Measurements from ENCODE around the gene COL6A2.

COL6A2 gene

DNA sequence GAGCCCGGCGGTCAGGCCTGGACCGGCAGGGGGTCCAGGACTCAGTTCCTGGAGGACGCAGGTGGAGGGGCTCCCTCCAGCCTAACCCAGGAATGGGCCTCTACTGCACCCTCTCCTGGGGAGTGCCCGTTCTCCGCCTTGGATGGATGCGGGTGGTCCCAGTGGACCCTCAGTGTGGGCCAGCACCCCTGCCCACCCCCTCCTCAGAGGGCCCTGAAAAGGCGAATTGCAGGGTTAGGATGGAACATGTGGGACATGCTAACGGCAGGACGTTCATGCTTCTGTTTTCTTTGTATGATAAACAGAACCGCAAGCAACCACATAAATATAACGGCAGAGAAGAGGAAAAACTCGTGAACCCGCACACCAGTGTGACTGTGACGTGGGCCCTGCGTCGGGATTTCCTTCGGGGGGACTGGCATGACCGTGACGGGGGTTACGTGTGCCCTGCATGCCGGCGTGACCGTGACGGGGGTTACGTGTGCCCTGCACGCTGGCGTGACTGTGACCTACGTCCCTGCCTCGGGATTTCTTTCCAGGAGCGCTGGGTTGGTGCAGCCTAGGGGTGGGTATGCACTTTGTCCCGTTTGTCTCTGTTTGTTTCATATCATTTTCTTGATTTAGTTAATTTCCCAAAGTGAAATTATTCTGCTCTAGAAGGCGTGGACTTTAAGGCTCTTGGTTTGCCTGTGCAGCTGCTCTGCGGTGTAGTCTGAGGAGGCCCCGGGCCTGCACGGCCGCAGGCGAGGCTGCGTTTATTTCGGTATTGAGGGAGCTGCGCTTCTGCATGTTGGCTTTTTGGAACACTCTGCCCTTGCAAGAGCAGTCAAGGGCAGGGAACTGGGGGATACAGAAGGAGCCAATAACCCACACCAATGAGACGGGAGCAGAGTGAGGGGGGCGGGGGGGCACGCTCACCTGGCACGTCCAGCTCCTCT is 54.3 kb downstream of the COL6A2 start:
- Histone ChIP-seq H2BK120ac (ENCODE audit: low read depth, low read length) (no peak overlapping the region), H3K27ac (ENCODE audit: low read length, poor library complexity, severe bottlenecking) (no peak overlapping the region), H2AK5ac (ENCODE audit: low read length, severe bottlenecking) (no peak overlapping the region), H3K23ac (ENCODE audit: low read length in 2 of 2) (no peak overlapping the region), H2AFZ (ENCODE audit: low read depth, low read length) (no peak overlapping the region), H3K4me1 (ENCODE audit: control insufficient read depth, insufficient read depth, low read depth, low read length) (peaks cover 25% of the 10 kb centered on the region), H2BK12ac (ENCODE audit: low read length in 2 of 2) (no peak overlapping the region), H4K8ac (ENCODE audit: low read length) (no peak overlapping the region), H3K27me3 (ENCODE audit: control insufficient read depth in 1 of 2, insufficient read depth in 1 of 2, low read length in 2 of 2) (peaks cover 0 to 16% of the 10 kb centered on the region in 2 experiments), H4K91ac (ENCODE audit: low read length) (no peak overlapping the region), H3K4ac (ENCODE audit: low read depth in 1 of 2, low read length in 2 of 2) (peak overlapping the region in 1 of 2 experiments; percentile 5), H3K79me1 (replicated peaks; ENCODE audit: low read length, poor library complexity, severe bottlenecking) (no peaks in the 10 kb centered on the region), H3K36me3 (ENCODE audit: control insufficient read depth in 1 of 2, insufficient read depth in 2 of 2, low read depth in 1 of 2, low read length in 2 of 2) (peaks cover 4 to 8% of the 10 kb centered on the region in 2 experiments), H3K9me3 (ENCODE audit: control insufficient read depth, low read length) (no peaks in the 10 kb centered on the region), H2BK5ac (ENCODE audit: low read depth, low read length, poor library complexity, severe bottlenecking) (no peak overlapping the region), H3K18ac (ENCODE audit: low read depth in 1 of 2, low read length in 2 of 2) (no peak overlapping the region), H3K14ac (ENCODE audit: low read length in 2 of 2) (no peak overlapping the region), H2BK15ac (ENCODE audit: low read depth, poor library complexity, severe bottlenecking) (no peak overlapping the region), H3K4me3 (ENCODE audit: insufficient read depth in 1 of 2, low read depth in 1 of 2, low read length in 2 of 2) (no peak overlapping the region), H3K9ac (ENCODE audit: low read length) (peak overlapping the region; percentile 83), H3K4me2 (ENCODE audit: low read length, poor library complexity, severe bottlenecking) (no peak overlapping the region)
- DNase-seq = no peak
- WGBS = 94% methylated on average over 42 of the region's 45 CpGs

DNA sequence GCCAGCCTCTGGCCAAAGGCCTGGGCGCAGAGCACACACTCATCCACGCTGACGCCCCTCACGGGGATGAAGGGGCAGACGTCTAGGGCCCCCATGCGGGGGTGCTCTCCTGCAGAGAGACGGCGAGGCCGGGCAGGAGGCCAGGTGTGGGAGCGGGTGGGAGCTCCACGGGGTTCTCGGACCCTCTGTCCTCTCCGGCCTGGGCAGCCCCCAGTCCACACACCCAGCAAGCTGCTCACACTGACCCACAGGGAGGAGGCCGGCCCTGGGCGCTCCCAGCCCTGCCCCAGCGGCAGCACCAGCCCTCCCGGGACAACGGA is 55.0 kb downstream of the COL6A2 start:
- peak overlapping the region; percentile 6 for H3K4me2 ChIP-seq (ENCODE audit: low read length, poor library complexity, severe bottlenecking)

DNA sequence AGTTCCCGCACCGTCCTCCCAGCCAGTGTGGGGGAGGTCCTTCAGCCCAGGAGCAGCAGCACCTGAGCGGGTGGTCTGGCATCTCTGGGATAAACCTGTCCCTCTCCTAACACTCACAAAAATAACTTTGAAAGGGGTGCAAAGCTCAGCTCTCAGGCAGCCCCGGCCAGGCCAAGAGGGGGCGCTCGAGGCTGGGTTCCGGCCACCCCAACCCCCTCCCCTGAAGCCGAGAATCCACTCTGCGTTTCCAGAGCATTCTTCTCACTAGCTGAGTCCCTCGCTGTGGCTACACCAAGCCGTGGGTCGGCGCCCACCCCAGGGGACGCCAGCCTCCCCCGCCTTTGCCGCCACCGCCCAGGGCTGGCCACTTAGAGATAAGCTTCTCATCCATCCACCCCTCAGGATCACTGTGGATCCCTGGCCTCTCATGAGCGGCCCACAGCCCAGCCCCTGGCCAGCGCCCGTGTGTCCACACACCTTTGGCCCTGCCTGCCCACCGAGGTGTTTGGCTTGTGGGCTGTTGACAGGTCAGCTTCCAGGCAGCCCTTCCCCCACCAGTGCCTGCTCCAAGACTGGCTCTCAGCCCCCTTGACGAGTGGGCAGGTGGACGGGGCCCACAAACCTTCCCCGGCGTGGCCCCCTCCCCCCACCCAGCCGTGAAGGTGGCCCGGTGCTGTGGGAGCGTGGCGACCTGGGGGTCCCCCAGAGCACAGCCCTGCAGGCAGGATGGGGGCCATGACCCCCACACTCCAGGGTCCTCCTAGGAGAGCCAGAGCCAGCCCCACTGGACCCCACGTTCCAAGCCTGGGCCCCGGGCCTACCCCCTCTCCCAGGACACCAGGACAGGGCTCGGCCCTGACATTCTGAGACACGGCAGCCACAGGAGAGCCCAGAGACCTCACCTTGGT is 55.6 kb downstream of the COL6A2 start:
- Histone ChIP-seq H4K8ac (ENCODE audit: low read length) (peak overlapping the region; percentile 97), H2BK15ac (ENCODE audit: low read depth, poor library complexity, severe bottlenecking) (no peak overlapping the region), H3K14ac (ENCODE audit: low read length in 2 of 2) (peak overlapping the region in 1 of 2 experiments; percentile 9), H3K23ac (ENCODE audit: low read length in 2 of 2) (no peak overlapping the region), H3K4me1 (ENCODE audit: control insufficient read depth, insufficient read depth, low read depth, low read length) (peaks cover 25% of the 10 kb centered on the region), H2BK5ac (ENCODE audit: low read depth, low read length, poor library complexity, severe bottlenecking) (no peak overlapping the region), H3K4me2 (ENCODE audit: low read length, poor library complexity, severe bottlenecking) (peak overlapping the region; percentile 6), H3K4me3 (ENCODE audit: insufficient read depth in 1 of 2, low read depth in 1 of 2, low read length in 2 of 2) (peak overlapping the region in 1 of 2 experiments; percentile 65), H2BK120ac (ENCODE audit: low read depth, low read length) (peak overlapping the region; percentile 52), H3K18ac (ENCODE audit: low read depth in 1 of 2, low read length in 2 of 2) (peak overlapping the region; percentile 40 to 88), H2BK12ac (ENCODE audit: low read length in 2 of 2) (peak overlapping the region in 1 of 2 experiments; percentile 18), H3K27me3 (ENCODE audit: control insufficient read depth in 1 of 2, insufficient read depth in 1 of 2, low read length in 2 of 2) (peaks cover 0 to 16% of the 10 kb centered on the region in 2 experiments), H2AFZ (ENCODE audit: low read depth, low read length) (no peak overlapping the region), H4K91ac (ENCODE audit: low read length) (peak overlapping the region; percentile 78), H2AK5ac (ENCODE audit: low read length, severe bottlenecking) (peak overlapping the region; percentile 6), H3K4ac (ENCODE audit: low read depth in 1 of 2, low read length in 2 of 2) (peak overlapping the region in 1 of 2 experiments; percentile 91), H3K27ac (ENCODE audit: low read length, poor library complexity, severe bottlenecking) (no peak overlapping the region), H3K79me1 (replicated peaks; ENCODE audit: low read length, poor library complexity, severe bottlenecking) (no peaks in the 10 kb centered on the region), H3K9ac (ENCODE audit: low read length) (peak overlapping the region; percentile 83), H3K36me3 (ENCODE audit: control insufficient read depth in 1 of 2, insufficient read depth in 2 of 2, low read depth in 1 of 2, low read length in 2 of 2) (peaks cover 4 to 16% of the 10 kb centered on the region in 2 experiments), H3K9me3 (ENCODE audit: control insufficient read depth, low read length) (no peaks in the 10 kb centered on the region)
- 49% methylated on average over 29 of the region's 33 CpGs for WGBS
- peak; percentile 43 for DNase-seq

More for the DNA sequence above, 55.0 kb downstream of the COL6A2 start:
- Histone ChIP-seq H2AFZ (ENCODE audit: low read depth, low read length) (no peak overlapping the region), H3K9ac (ENCODE audit: low read length) (peak overlapping the region; percentile 83), H2BK5ac (ENCODE audit: low read depth, low read length, poor library complexity, severe bottlenecking) (no peak overlapping the region), H3K14ac (ENCODE audit: low read length in 2 of 2) (no peak overlapping the region), H3K27me3 (ENCODE audit: control insufficient read depth in 1 of 2, insufficient read depth in 1 of 2, low read length in 2 of 2) (peaks cover 0 to 16% of the 10 kb centered on the region in 2 experiments), H2AK5ac (ENCODE audit: low read length, severe bottlenecking) (no peak overlapping the region), H2BK15ac (ENCODE audit: low read depth, poor library complexity, severe bottlenecking) (peak overlapping the region; percentile 71), H3K79me1 (replicated peaks; ENCODE audit: low read length, poor library complexity, severe bottlenecking) (no peaks in the 10 kb centered on the region), H3K18ac (ENCODE audit: low read depth in 1 of 2, low read length in 2 of 2) (no peak overlapping the region), H3K4me1 (ENCODE audit: control insufficient read depth, insufficient read depth, low read depth, low read length) (peaks cover 25% of the 10 kb centered on the region), H4K91ac (ENCODE audit: low read length) (no peak overlapping the region), H3K27ac (ENCODE audit: low read length, poor library complexity, severe bottlenecking) (no peak overlapping the region), H2BK12ac (ENCODE audit: low read length in 2 of 2) (peak overlapping the region in 1 of 2 experiments; percentile 12), H3K4me3 (ENCODE audit: insufficient read depth in 1 of 2, low read depth in 1 of 2, low read length in 2 of 2) (peak overlapping the region in 1 of 2 experiments; percentile 65), H3K4ac (ENCODE audit: low read depth in 1 of 2, low read length in 2 of 2) (no peak overlapping the region), H3K23ac (ENCODE audit: low read length in 2 of 2) (no peak overlapping the region), H2BK120ac (ENCODE audit: low read depth, low read length) (no peak overlapping the region), H3K9me3 (ENCODE audit: control insufficient read depth, low read length) (no peaks in the 10 kb centered on the region), H3K36me3 (ENCODE audit: control insufficient read depth in 1 of 2, insufficient read depth in 2 of 2, low read depth in 1 of 2, low read length in 2 of 2) (peaks cover 4 to 12% of the 10 kb centered on the region in 2 experiments), H4K8ac (ENCODE audit: low read length) (peak overlapping the region; percentile 47)
- 77% methylated on average over 15 of the region's 18 CpGs for WGBS
- no peak for DNase-seq

Data from mesenchymal stem cell (in vitro differentiated cells and primary cell).